NT2/D1 (cell line): Measurements from ENCODE around the gene MYCBPAP.
A peak's percentile ranks its signal among the peaks of the same experiment; 100 is the strongest.

Experiments
- DNase-seq: peaks from one replicate; pipeline ENCODE4 v3.0.0-alpha.2; 2011; ENCODE audit warnings: low read depth, low spot score
- H3K27me3 ChIP-seq: 2 replicates; pipeline ENCODE4 v1.6.0; 2011; ENCODE audit warnings: mild to moderate bottlenecking; ENCODE audit not compliant: insufficient read length, insufficient read depth
- H3K36me3 ChIP-seq: 2 replicates; pipeline ENCODE4 v1.6.1; 2011; ENCODE audit warnings: mild to moderate bottlenecking, low read length, mixed read lengths; ENCODE audit not compliant: insufficient read depth, insufficient read length
- H3K4me1 ChIP-seq: 2 replicates; pipeline ENCODE4 v1.5.1; 2011; ENCODE audit not compliant: insufficient read depth, insufficient read length
- H3K4me3 ChIP-seq: 2 replicates; pipeline ENCODE4 v1.5.1; 2011; ENCODE audit warnings: low read depth; ENCODE audit not compliant: insufficient read length
- H3K9ac ChIP-seq: 2 replicates; pipeline ENCODE4 v1.6.0; 2011; ENCODE audit warnings: low read depth; ENCODE audit not compliant: insufficient read length
- H3K9me3 ChIP-seq: 2 replicates; pipeline ENCODE4 v1.5.1; 2011; ENCODE audit warnings: mild to moderate bottlenecking, low read length; ENCODE audit not compliant: insufficient read depth
- SUZ12 ChIP-seq: IDR thresholded peaks from 2 replicates; pipeline ENCODE4 v1.6.1; 2011; ENCODE audit not compliant: insufficient read length, insufficient read depth; ENCODE audit errors: extremely low read depth
- YY1 ChIP-seq: IDR thresholded peaks from 2 replicates; pipeline ENCODE4 v1.6.1; 2011; ENCODE audit not compliant: insufficient read length, insufficient read depth
- ZNF274 ChIP-seq: IDR thresholded peaks from 2 replicates; pipeline ENCODE4 v1.6.1; 2011; ENCODE audit warnings: mild to moderate bottlenecking, low read depth, low read length

The MYCBPAP gene

DNA sequence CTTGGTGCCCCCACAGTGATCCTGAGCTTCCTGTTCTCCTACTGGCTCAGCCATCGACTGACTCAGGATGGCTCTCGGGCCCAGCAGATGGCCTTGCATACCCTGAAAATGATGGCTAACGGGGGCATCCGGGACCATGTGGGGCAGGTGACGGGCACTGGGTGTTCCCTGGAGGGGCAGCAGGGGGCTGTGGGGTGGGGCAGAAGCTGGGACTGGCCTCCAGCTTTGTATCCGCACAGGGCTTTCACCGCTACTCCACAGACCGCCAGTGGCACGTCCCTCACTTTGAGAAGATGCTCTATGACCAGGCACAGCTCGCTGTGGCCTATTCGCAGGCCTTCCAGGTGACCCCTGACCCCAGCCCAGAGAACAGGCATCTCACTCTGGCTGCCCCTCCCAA lies 41.7 kb downstream of the MYCBPAP start:
- Histone ChIP-seq H3K9me3 (no peaks in the 10 kb centered on the region), H3K9ac (no peak overlapping the region), H3K4me3 (no peak overlapping the region), H3K36me3 (peaks cover 20% of the 10 kb centered on the region), H3K27me3 (peaks cover 5% of the 10 kb centered on the region), H3K4me1 (peaks cover 13% of the 10 kb centered on the region)
- no peak for DNase-seq
- no peak for TF ChIP-seq YY1
- no peak for TF ChIP-seq ZNF274
- no peak for TF ChIP-seq SUZ12

DNA sequence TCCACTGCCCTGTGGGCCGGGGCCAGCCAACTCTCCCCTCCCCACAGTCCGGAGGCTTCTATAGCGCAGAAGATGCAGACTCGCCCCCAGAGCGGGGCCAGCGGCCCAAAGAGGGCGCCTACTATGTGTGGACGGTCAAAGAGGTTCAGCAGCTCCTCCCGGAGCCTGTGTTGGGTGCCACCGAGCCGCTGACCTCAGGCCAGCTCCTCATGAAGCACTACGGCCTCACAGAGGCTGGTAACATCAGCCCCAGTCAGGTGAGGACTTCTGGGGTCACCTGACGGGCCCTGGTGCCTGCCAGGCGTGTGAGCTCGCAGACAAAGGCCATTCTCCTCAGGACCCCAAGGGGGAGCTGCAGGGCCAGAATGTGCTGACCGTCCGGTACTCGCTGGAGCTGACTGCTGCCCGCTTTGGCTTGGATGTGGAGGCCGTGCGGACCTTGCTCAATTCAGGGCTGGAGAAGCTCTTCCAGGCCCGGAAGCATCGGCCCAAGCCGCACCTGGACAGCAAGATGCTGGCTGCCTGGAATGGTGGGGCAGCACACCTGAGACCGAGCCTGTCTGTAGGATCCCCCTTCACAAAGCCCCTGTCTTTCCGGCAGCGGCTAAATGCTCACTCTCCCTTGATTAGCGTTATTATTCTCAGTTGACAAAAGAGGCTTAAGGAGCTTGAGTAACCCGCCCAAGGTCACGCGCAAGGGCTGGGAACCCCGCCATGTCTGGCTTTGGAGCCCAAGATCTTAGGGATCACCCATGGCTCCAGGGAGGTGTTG lies 42.6 kb downstream of the MYCBPAP start:
- TF ChIP-seq ZNF274 (no peak), YY1 (no peak), SUZ12 (no peak)
- no peaks in the 10 kb centered on the region for H3K9me3 ChIP-seq
- no peaks in the 10 kb centered on the region for H3K27me3 ChIP-seq
- H3K9ac ChIP-seq, result peak overlapping the region; percentile 51
- no peak overlapping the region for H3K4me3 ChIP-seq
- H3K36me3 ChIP-seq, result peaks cover 26% of the 10 kb centered on the region
- peak; percentile 75 for DNase-seq
- peaks cover 13% of the 10 kb centered on the region for H3K4me1 ChIP-seq

DNA sequence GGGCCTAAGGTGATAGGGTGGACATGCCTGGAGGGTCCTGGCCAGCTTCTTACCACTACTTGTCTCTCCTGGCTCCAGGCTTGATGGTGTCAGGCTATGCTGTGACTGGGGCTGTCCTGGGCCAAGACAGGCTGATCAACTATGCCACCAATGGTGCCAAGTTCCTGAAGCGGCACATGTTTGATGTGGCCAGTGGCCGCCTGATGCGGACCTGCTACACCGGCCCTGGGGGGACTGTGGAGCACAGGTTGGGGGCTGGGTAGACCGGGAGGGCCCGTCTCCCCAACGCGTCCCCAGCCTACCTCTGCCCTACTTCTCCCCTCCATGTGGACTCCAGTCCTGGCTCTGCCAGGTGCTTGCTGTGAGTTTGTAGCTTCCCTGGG lies 43.2 kb downstream of the MYCBPAP start:
- Histone ChIP-seq H3K4me1 (peaks cover 13% of the 10 kb centered on the region), H3K27me3 (no peaks in the 10 kb centered on the region), H3K9me3 (no peaks in the 10 kb centered on the region), H3K4me3 (no peak overlapping the region), H3K36me3 (peaks cover 26% of the 10 kb centered on the region), H3K9ac (no peak overlapping the region)
- TF ChIP-seq YY1 (no peak), ZNF274 (no peak), SUZ12 (no peak)
- no peak for DNase-seq

DNA sequence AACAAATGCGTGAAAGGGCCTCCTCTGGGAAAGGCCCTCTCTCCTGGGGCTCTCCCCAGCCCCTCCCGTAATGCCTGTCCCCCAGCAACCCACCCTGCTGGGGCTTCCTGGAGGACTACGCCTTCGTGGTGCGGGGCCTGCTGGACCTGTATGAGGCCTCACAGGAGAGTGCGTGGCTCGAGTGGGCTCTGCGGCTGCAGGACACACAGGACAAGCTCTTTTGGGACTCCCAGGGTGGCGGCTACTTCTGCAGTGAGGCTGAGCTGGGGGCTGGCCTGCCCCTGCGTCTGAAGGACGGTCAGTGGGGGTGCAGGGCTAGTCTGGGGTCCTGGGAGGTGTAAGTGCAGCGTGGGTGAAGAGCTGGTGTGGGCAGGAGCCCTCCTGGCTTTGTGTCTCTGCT lies 43.6 kb downstream of the MYCBPAP start:
- Histone ChIP-seq H3K4me3 (no peak overlapping the region), H3K27me3 (peaks cover 2% of the 10 kb centered on the region), H3K4me1 (peaks cover 16% of the 10 kb centered on the region), H3K9ac (no peak overlapping the region), H3K9me3 (no peaks in the 10 kb centered on the region), H3K36me3 (peaks cover 30% of the 10 kb centered on the region)
- no peak for DNase-seq
- TF ChIP-seq YY1 (no peak), ZNF274 (no peak), SUZ12 (no peak)

DNA sequence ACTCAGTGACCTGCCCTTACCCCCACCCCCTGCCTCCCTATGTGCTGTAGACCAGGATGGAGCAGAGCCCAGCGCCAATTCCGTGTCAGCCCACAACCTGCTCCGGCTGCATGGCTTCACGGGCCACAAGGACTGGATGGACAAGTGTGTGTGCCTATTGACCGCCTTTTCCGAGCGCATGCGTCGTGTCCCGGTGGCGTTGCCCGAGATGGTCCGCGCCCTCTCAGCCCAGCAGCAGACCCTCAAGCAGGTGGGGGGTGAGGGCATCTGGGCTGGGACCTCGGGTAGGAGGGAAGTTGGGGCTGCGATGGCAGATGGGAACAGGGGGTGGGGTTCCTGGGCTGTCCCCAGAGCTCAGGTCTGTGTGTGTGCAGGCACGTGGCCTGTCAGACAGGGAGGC lies 46.0 kb downstream of the MYCBPAP start:
- H3K4me1 ChIP-seq, result peaks cover 23% of the 10 kb centered on the region
- DNase-seq, result no peak
- peaks cover 20% of the 10 kb centered on the region for H3K27me3 ChIP-seq
- H3K9me3 ChIP-seq, result no peaks in the 10 kb centered on the region
- no peak for TF ChIP-seq YY1
- no peak for TF ChIP-seq SUZ12
- no peak for TF ChIP-seq ZNF274
- H3K9ac ChIP-seq, result no peak overlapping the region
- H3K4me3 ChIP-seq, result no peak overlapping the region
- H3K36me3 ChIP-seq, result peaks cover 27% of the 10 kb centered on the region

DNA sequence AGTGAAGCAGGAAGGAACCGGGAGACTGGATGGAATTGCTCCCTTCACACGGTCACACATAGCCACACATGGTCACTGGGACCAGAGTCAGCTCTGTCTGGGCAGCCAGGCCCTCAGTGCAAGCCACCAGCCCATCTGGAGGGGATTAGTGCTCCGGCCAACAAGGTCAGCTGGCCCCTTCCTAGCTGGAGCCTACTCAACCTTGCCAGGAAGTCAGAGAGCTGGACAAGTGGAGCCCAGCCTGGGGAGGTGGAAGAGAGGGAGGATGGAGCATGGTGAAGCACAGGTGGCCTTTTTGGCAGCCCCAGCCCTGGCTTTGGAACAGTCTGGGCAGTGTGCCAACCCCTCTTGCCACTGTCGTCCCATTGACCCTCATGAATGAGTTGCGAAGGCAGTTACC lies 48.6 kb downstream of the MYCBPAP start:
- TF ChIP-seq SUZ12 (no peak), ZNF274 (no peak)
- Histone ChIP-seq H3K27me3 (peaks cover 34% of the 10 kb centered on the region), H3K9me3 (no peaks in the 10 kb centered on the region), H3K4me3 (no peak overlapping the region), H3K9ac (peak overlapping the region; percentile 38), H3K4me1 (peaks cover 21% of the 10 kb centered on the region), H3K36me3 (peaks cover 11% of the 10 kb centered on the region)
- DNase-seq, result no peak

- TF ChIP-seq SUZ12, result no peak
- no peak for TF ChIP-seq ZNF274
- TF ChIP-seq YY1, result no peak
- Histone ChIP-seq H3K4me1 (peaks cover 27% of the 10 kb centered on the region), H3K36me3 (peaks cover 11% of the 10 kb centered on the region), H3K4me3 (no peak overlapping the region), H3K9ac (no peak overlapping the region), H3K9me3 (no peaks in the 10 kb centered on the region), H3K27me3 (peaks cover 42% of the 10 kb centered on the region)
- no peak for DNase-seq
Observed at GRCh38 chr17:50557630-50558029, 49.4 kb downstream of the MYCBPAP start.
